SK-N-MC (cell line): ENCODE data around the gene MEP1A.

Source experiments
- EZH2 ChIP-seq: fragments of 200-600 bp; sonication (generic); IDR thresholded peaks from one replicate; pipeline ENCODE4 v1.6.1; 2017; ENCODE audit warnings: antibody characterized with exemption
- FOXP2 ChIP-seq: optimal IDR thresholded peaks from 2 replicates; pipeline ENCODE3; 2011; ENCODE audit warnings: mild to moderate bottlenecking, moderate library complexity; ENCODE audit not compliant: insufficient read depth; ENCODE audit errors: extremely low read length, control extremely low read depth
- POLR2AphosphoS5 ChIP-seq: IDR thresholded peaks from 2 replicates; pipeline ENCODE4 v1.6.1; 2012; ENCODE audit warnings: mild to moderate bottlenecking, low read depth, low read length, borderline replicate concordance

DNA sequence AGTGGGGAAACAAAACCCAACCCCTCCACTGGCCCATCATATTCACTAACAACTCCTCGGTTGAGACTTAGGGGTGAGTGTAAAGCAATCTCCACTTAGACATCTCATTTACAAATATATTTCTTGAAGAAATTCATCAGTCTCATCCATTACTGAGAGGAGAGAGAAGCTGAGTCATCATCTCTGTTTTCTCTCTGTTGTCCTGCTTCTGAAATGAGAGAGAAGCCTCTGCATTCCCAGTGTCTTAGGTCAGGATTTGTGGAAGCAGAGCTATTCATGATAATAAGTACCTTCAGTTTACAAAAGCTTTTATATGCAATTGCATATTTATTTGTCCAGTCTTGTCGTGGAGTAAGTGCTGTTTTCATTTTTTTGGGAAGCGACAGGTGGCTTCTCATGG is 879 bp downstream of the MEP1A start:
- TF ChIP-seq FOXP2: no peak
- no peak for TF ChIP-seq POLR2AphosphoS5
- TF ChIP-seq EZH2: no peak
